Adrenal gland (tissue), 12 donors: ENCODE data around the gene MAML1. TPM values are rescaled to one million over a fixed set of nuclear protein-coding genes. Genes with fewer than 3 reads are reported as not detected.

Source experiments
- DNase-seq, 7 donors: peaks; one replicate each; pipeline ENCODE4 v3.0.0-alpha.2; 2019 to 2020
- H3K27ac ChIP-seq, 5 donors: fragments of 200-600 bp; sonication (generic) in 4 of 5; 1 replicate in 3 of 5; 2 replicates in 2 of 5; pipeline versions ENCODE4 v1.5.1 to v1.8.0; 2016 to 2020; ENCODE audit warnings: mild to moderate bottlenecking in 1 of 5
- H3K27me3 ChIP-seq: fragments of 200-600 bp; 2 replicates; pipeline ENCODE4 v1.8.0; 2021
- H3K36me3 ChIP-seq, 2 donors: fragments of 200-600 bp; replicated peaks in 1 of 2; 1 replicate in 1 of 2; 2 replicates in 1 of 2; pipeline versions ENCODE4 v1.5.1 to v1.8.0; 2018 to 2022
- H3K4me1 ChIP-seq, 2 donors: fragments of 200-600 bp; replicated peaks in 1 of 2; 1 replicate in 1 of 2; 2 replicates in 1 of 2; pipeline versions ENCODE4 v1.5.1 to v1.8.0; 2018 to 2021
- H3K4me3 ChIP-seq, 4 donors: fragments of 200-600 bp; sonication (generic) in 3 of 4; one replicate each; pipeline ENCODE4 v1.5.1; 2016 to 2018
- H3K9me3 ChIP-seq, 3 donors: fragments of 200-600 bp; sonication (generic) in 1 of 3; replicated peaks in 1 of 3; 1 replicate in 2 of 3; 2 replicates in 1 of 3; pipeline versions ENCODE4 v1.5.1 to v1.8.0; 2016 to 2021
- CTCF ChIP-seq, 6 experiments: fragments of 450-650 bp in 4 of 6; fragments of 200-600 bp in 2 of 6; sonication (generic) in 1 of 6; IDR thresholded peaks; 1 replicate in 5 of 6; 2 replicates in 1 of 6; pipeline versions ENCODE4 v1.5.1 to v1.8.0; 2016 to 2021; ENCODE audit warnings: antibody characterized with exemption in 6 of 6, mild to moderate bottlenecking in 2 of 6, moderate library complexity in 1 of 6
- POLR2A ChIP-seq, 2 donors: fragments of 450-650 bp; IDR thresholded peaks; one replicate each; pipeline ENCODE4 v1.6.1; 2017; ENCODE audit warnings: antibody characterized with exemption in 2 of 2, mild to moderate bottlenecking in 2 of 2, moderate library complexity in 1 of 2
- WGBS, 4 donors: extraction: QIAGEN DNeasy Blood & Tissue Kit in 2 of 4; methylation state at CpG; one replicate each; pipeline versions ENCODE4 v1.1.5 to v1.1.7; 2013 to 2017; 5-methylcytosine and 5-hydroxymethylcytosine counted together
- intact Hi-C, 2 donors: fragments of 100-400 bp; cut with DNase I; formaldehyde crosslinking; loops; one replicate each; pipeline versions ENCODE4 v1.14.1 to v1.15.0; 2022 to 2023
- polyA plus RNA-seq, 3 donors: library from polyadenylated mRNA; stranded (reverse); fragments of 200-250 nt in 2 of 3; fragments of 350-450 nt in 1 of 3; fragmentation: Illumina TruSeq in 1 of 3; extraction: RNeasy Lipid Tissue Mini Kit (QIAGEN cat#74804) in 1 of 3; gene quantifications; one replicate each; pipeline ENCODE4 v1.2.3, GENCODE V29; 2013 to 2014
- total RNA-seq, 9 donors: library from RNA; depleted of rRNA in 4 of 9; stranded (reverse); fragments of >200 nt in 4 of 9; fragments of 120-200 nt in 1 of 9; fragmentation: NEBNext Ultra II Directional in 1 of 9; extraction: Animal tissue kit (Norgen Biotek cat#: 25700) in 1 of 9; gene quantifications; one replicate each; pipeline versions ENCODE4 v1.1.0 to v1.2.4, GENCODE V29; 2013 to 2023
- donor health status: healthy with polysubstance abuse.
- donor health status: Bipolar disorder and iron deficiency.
- donor health status: DM: yes; HTN: yes; CAD: no.
- donor health status: DM: no; HTN: no; CAD: no.
- donor health status: DM: no; HTN: no; CAD: no.
- donor health status: DM: yes; HTN: yes; CAD: no.

Gene MAML1
- total and polyA plus RNA-seq, 12 donors, result 7.3 to 70.7 (median 29.2) TPM

- peak in 1 of 7 donors; percentile 22 for DNase-seq
- Histone ChIP-seq H3K4me3 (no peak overlapping the region), H3K27me3 (no peaks in the 10 kb centered on the region), H3K9me3 (no peaks in the 10 kb centered on the region), H3K27ac (peak overlapping the region in 1 of 5 donors; percentile 32), H3K4me1 (peaks cover 34 to 51% of the 10 kb centered on the region in 2 donors), H3K36me3 (peaks cover 0 to 43% of the 10 kb centered on the region in 2 donors)
- TF ChIP-seq POLR2A (IDR thresholded peaks at IDR 0.05), result no peak
- TF ChIP-seq CTCF (IDR thresholded peaks at IDR 0.05), result no peak
- intact Hi-C loops, result loop anchor here in 1 of 2 donors (10.0 kb wide), 2 partner anchors 55 to 105 kb away; partner anchors contain the start of genes MRNIP and TBC1D9B
- WGBS, 4 donors, result 88 to 96% (median 93%) methylated on average over 4 to 21 of the region's 21 CpGs
These were observed 67.6 kb downstream of the MAML1 start for GRCh38 chr5:179800071-179800695.

GRCh38 chr5:179800696-179801201 is 68.1 kb downstream of the MAML1 start:
- H3K27me3 ChIP-seq, result no peaks in the 10 kb centered on the region
- intact Hi-C loops, result loop anchor here in 1 of 2 donors (10.0 kb wide), 2 partner anchors 54 to 104 kb away; partner anchors contain the start of genes MRNIP and TBC1D9B
- H3K9me3 ChIP-seq, result no peaks in the 10 kb centered on the region
- 66 to 82% (median 74%) methylated on average over 6 to 12 of the region's 12 CpGs for WGBS, 4 donors
- H3K4me1 ChIP-seq, result peaks cover 37 to 49% of the 10 kb centered on the region in 2 donors
- H3K27ac ChIP-seq, result peak overlapping the region in 2 of 5 donors; percentile 30 to 32
- no peak for TF ChIP-seq CTCF (IDR thresholded peaks at IDR 0.05)
- TF ChIP-seq POLR2A (IDR thresholded peaks at IDR 0.05), result no peak
- DNase-seq, result peak in 4 of 7 donors; percentile 15 to 34 (median 30)
- no peak overlapping the region for H3K4me3 ChIP-seq
- peaks cover 0 to 43% of the 10 kb centered on the region in 2 donors for H3K36me3 ChIP-seq

GRCh38 chr5:179801304-179802206 is 68.9 kb downstream of the MAML1 start:
- Histone ChIP-seq H3K27ac (peak overlapping the region in 3 of 5 donors; percentile 88 to 93 (median 93)), H3K9me3 (no peaks in the 10 kb centered on the region), H3K27me3 (no peaks in the 10 kb centered on the region), H3K4me1 (peaks cover 37 to 45% of the 10 kb centered on the region in 2 donors), H3K4me3 (no peak overlapping the region), H3K36me3 (peaks cover 0 to 43% of the 10 kb centered on the region in 2 donors)
- TF ChIP-seq CTCF (IDR thresholded peaks at IDR 0.05) (peak; percentile 36 to 69 (median 54)), POLR2A (IDR thresholded peaks at IDR 0.05) (no peak)
- WGBS, 4 donors, result 59 to 85% (median 66%) methylated on average over 11 to 67 of the region's 67 CpGs
- DNase-seq, result peak; percentile 69 to 90 (median 77)
- intact Hi-C loops, result loop anchor here in 1 of 2 donors (10.0 kb wide), 2 partner anchors 53 to 103 kb away; partner anchors contain the start of genes MRNIP and TBC1D9B
